HG02840 (cell line): ENCODE measurements around the gene ASB16.
"Not testable (repeated sequence)": the region's sequence is repeated elsewhere in the genome, so short reads cannot be mapped to it uniquely, and the experiment has no call there.

Experiments used
- ATAC-seq: cut with Tn5 transposase; IDR thresholded peaks from one replicate; pipeline ENCODE4 v1.9.1; 2021; ENCODE audit warnings: mild to moderate bottlenecking, moderate library complexity, moderate number of reproducible peaks; ENCODE audit not compliant: unreplicated experiment, low FRiP score

Gene ASB16

DNA sequence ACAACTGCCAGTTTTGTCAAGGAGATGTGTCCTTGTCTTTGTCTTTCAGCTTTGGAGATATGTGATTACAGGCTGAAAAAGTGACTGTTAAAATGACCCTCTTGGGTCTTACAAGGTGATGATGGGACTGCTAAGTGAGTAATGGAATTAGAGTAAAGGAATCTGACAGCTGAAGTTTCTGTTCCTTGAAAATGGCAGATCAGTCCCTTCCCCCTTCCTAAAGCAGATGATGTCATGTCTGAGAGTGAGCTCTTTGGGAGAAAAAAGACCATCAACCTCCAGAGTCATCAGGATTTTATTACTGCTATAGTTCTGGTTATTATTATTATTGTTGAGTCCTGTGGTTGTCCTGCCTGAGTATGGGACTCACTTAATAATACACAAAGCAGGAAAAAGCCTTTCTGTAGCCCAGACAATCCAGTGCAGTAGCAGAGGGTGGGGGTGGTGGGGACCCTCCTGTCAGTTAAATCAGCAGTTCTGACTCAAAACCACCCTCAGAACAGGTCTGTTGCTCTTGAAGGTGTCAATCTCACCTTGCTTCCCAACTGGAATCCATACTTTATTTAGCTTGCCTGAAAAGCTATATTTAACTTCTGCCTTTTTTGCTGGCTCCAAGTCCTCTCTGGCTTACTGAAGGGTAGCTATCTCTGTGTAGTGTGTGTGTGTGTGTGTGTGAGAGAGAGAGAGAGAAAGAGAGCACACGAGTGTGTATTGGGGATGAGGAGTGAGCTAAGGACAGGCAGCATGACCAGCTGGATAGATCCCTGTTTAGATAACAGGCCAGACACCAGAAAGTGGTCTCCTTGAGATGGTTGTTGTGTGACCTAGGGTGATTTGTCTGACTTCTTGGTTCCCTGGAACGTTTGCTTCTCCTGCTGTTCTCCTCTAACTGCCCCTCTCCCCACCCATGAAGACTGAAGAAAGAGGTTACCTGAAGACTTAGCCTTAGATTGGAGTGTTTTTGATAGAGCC, 23.8 kb upstream of the ASB16 start:
- ATAC-seq: no peak

DNA sequence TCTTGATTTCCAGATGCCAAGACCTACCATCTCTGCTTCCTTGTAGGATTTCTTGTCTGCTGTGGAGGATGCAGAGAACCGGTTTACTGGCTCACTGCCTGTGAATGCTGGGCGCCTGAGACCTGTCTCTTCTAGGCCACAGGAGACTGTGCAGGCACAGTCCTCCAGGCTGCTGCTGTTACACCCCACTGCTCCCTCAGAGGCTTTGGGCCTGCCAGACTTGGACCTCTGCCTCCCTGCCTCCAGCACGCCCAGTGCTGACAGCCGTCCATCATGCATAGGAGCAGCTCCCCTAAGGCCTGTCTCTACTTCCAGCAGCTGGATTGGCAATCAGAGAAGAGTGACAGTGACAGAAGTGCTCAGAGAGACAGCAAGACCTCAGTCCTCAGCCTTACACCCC, 22.7 kb upstream of the ASB16 start:
- ATAC-seq: no peak

DNA sequence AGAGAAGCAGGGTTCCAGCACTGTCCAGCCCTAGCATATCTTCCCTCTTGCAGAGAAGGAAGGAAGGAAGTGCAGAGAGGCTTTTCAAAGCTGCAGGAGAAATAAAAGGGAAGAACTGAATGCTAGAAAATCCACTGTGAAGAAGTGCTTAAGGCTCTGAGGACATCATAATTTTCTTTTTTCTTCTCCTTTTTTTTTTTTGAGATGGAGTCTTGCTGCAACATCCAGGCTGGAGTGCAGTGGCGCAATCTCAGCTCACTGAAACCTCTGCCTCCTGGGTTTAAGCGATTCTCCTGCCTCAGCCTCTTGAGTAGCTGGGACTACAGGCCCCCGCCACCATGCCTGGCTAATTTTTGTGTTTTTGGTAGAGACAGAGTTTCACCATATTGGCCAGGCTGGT, 21.4 kb upstream of the ASB16 start:
- not testable (repeated sequence) for ATAC-seq

DNA sequence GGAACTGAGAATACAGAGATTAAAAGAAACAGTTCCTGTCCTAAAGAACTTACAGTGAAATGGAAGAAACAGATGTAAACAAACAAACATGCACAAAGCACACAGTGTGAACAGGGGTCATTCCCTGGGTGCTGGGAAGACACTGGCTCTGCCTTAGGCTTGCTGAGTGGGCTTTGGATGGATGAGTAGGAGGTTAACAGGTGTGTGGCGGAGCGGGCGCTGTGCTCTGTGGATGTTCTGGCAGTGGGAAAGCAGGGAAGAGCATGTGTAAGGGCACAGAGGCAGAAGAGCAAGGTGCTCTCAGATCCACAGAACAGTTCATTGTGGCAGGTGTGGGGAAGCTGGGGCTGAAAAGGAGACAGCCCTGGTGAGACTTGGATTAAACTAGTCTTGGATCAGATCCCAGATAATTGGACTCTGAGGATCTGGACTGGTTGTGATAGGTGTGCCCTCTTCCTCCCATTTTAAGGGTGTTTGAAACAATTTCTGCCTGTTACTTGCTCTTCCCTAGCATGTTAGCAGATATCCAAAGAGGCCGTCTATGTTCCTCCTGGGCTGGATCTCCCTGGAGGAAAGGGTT, 20.7 kb upstream of the ASB16 start:
- no peak for ATAC-seq

GRCh38 chr17:44152875-44153274, 17.6 kb upstream of the ASB16 start:
- no peak for ATAC-seq

- ATAC-seq: no peak
These were observed 15.0 kb upstream of the ASB16 start for GRCh38 chr17:44155488-44155887.

GRCh38 chr17:44159519-44160210, 10.8 kb upstream of the ASB16 start:
- ATAC-seq: no peak

- ATAC-seq: no peak
These were observed 6.0 kb upstream of the ASB16 start for GRCh38 chr17:44164476-44164875.

- ATAC-seq: no peak
These were observed 3.2 kb upstream of the ASB16 start for GRCh38 chr17:44167181-44167861.

DNA sequence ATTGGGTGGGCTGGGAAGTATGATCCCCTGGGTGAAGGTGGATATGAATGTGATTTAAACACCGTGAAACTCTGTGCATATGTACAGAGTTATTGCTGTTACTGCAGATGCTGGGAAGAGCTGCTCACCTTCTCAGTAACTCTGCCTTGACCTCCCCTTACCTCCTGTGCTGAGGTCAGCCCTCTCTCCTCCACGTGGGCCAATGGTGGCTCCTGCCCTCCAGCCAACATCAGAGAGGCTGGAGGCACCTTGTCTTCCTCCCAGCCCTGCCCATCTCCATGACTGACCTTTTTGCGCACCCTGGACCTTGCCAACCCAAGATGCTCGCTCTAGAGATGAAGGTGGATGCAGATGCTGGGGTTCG, 387 bp upstream of the ASB16 start:
- no peak for ATAC-seq

DNA sequence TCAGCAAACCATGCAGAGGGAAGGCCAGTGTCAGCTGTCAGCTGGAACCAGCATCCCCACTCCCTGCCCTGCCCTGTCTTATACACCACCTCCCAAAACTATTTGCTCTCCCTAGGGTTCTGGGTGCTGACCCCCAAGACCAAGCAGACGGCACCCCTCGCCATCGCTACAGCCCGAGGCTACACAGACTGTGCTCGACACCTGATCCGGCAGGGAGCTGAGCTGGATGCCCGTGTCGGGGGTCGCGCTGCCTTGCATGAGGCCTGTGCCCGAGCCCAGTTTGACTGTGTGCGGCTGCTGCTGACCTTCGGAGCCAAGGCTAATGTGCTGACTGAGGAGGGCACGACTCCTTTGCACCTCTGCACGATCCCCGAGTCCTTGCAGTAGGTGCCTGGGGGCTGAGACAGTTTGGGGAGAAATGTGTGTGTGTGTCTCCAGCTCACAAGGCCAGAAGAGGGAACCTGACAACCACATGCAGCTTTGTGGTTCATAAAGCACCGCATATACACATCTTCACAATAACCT, 1.5 kb downstream of the ASB16 start:
- no peak for ATAC-seq

GRCh38 chr17:44174427-44174826, 3.9 kb downstream of the ASB16 start:
- ATAC-seq: no peak

DNA sequence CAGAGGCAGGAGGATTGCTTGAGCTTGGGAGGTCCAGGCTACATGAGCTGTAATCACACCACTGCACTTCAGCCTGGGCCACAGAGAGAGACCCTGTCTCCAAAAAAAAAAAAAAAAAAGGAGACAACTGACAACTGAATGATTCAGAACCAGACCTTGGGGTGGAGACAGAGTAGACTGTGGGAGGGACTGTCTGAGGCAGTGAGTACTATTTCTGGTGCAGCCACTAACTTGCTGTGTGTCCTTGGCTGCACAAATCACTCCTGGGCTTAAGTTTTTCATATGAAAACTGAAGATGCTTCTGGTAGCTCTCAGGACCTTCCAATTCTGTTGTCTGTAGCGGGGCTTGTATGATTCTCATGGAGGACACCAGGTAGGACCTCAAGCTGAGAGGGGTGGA, 5.8 kb downstream of the ASB16 start:
- no peak for ATAC-seq

GRCh38 chr17:44176671-44177501, 6.4 kb downstream of the ASB16 start:
- ATAC-seq: no peak

DNA sequence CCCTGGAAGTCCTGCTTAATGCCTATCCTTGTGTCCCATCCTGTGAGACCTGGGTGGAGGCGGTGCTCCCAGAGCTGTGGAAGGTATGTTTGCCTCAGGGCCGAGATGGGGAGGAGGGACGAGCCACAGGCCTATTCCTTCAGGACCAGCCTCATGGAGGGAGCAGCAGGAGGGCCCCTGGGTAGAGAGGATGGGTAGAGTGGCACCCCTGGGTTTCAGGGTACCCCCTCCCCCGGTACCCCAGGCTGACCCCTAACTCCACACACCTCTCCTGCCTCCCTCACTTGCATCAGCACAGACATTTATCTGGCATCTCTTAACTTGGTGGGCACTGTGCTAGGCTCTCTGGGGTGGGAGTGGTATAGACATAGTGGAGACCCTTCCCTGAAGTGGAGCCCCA, 7.1 kb downstream of the ASB16 start:
- no peak for ATAC-seq

DNA sequence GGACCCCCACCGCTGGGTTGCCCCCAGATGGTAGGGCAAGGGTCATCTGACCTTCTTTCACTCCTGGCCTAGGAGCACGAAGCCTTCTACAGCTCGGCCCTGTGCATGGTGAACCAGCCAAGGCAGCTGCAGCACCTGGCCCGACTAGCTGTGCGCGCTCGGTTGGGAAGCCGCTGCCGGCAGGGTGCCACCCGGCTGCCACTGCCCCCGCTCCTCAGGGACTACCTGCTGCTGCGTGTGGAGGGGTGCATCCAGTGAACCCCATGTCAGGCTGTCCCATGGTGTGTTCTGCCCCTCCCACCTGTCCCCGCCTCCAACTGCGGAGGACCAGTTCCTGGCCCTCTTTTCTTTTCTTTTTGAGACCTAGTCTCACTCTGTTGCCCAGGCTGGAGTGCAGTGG, 7.6 kb downstream of the ASB16 start:
- no peak for ATAC-seq

DNA sequence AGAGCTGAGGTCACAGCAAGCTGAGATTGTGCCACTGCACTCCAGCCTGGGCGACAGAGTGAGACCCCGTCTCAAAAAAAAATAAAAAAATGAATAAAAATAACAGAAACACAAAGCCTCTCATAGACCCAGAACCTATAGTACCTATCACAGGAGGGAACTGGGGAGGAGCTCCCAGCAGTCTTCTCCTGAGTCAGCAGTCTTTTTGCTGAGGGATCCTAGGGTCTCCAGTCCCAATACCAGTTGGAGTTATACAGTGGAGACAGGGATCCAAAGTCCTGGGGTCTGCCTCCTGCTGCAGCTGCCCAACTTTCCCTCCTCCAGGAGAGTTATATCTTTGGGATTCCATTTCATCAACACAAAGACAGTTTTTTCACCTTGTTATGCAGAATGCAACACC, 12.5 kb downstream of the ASB16 start:
- ATAC-seq: no peak

GRCh38 chr17:44184212-44184810, 13.8 kb downstream of the ASB16 start:
- no peak for ATAC-seq
